Lower leg skin (tissue), 3 donors: ENCODE measurements around the gene DKK3.

ENCODE experiments used
- POLR2A ChIP-seq, 2 donors: fragments of 450-650 bp; IDR thresholded peaks; one replicate each; pipeline ENCODE4 v1.6.1; 2016 to 2017; ENCODE audit warnings: antibody characterized with exemption in 2 of 2, mild to moderate bottlenecking in 1 of 2, moderate library complexity in 1 of 2
- TF ChIP-seq, protein P1 (sequence below), 3 donors: fragments of 450-650 bp; IDR thresholded peaks; one replicate each; pipeline ENCODE4 v1.5.1; 2016; ENCODE audit warnings: antibody characterized with exemption in 3 of 3, mild to moderate bottlenecking in 3 of 3, moderate library complexity in 2 of 3

DNA sequence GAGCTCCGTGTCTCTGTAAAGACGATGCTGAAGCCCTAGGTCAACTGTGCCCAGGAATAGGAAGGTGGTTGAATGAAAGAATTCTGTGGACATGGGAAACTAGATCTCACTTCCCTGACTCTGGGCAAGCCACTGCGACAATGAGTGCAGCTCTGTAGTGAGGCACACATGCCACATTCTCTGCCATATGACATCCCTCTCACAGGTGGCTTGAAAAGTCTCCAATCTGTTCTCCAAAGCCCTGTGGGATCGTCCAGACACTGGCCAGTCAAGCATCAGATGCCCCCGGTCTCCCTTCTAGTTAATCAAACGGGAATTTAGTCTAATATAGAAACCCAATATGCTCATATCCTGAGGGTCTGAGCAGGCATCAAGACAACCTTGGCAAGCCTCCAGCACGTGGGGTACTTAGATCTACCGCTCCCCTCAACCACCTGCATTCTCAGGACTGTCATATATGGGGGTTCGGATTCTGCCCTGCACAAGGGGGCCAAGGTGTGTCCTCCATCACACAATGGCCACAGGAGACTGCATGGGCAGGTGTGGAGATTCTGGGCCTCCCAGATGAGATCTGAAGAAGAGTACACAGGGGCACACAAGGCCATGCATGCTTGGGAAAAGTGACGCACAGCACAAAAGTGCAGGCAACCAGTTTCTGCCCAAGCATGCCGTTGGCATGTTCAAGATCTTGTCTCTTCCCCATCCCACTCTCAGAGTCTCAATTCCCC lies 11.9 kb downstream of the DKK3 start:
- TF ChIP-seq, protein P1, sequence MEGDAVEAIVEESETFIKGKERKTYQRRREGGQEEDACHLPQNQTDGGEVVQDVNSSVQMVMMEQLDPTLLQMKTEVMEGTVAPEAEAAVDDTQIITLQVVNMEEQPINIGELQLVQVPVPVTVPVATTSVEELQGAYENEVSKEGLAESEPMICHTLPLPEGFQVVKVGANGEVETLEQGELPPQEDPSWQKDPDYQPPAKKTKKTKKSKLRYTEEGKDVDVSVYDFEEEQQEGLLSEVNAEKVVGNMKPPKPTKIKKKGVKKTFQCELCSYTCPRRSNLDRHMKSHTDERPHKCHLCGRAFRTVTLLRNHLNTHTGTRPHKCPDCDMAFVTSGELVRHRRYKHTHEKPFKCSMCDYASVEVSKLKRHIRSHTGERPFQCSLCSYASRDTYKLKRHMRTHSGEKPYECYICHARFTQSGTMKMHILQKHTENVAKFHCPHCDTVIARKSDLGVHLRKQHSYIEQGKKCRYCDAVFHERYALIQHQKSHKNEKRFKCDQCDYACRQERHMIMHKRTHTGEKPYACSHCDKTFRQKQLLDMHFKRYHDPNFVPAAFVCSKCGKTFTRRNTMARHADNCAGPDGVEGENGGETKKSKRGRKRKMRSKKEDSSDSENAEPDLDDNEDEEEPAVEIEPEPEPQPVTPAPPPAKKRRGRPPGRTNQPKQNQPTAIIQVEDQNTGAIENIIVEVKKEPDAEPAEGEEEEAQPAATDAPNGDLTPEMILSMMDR (IDR thresholded peaks at IDR 0.05), result no peak
- no peak for TF ChIP-seq POLR2A (IDR thresholded peaks at IDR 0.05)
